Neutrophil (primary cell): ENCODE measurements around the gene SERBP1.
"Not testable (repeated sequence)": the region's sequence is repeated elsewhere in the genome, so short reads cannot be mapped to it uniquely, and the experiment has no call there.

ENCODE experiments used
- H3K27ac ChIP-seq: fragments of 200-600 bp; sonication (generic); 2 replicates; pipeline ENCODE4 v1.5.1; 2016; ENCODE audit warnings: mild to moderate bottlenecking, moderate library complexity
- H3K27me3 ChIP-seq: fragments of 200-600 bp; sonication (generic); 2 replicates; pipeline ENCODE4 v1.6.0; 2016; ENCODE audit warnings: mild to moderate bottlenecking
- H3K36me3 ChIP-seq: fragments of 200-600 bp; sonication (generic); 2 replicates; pipeline ENCODE4 v1.5.1; 2017
- H3K4me1 ChIP-seq, 2 experiments: fragments of 200-600 bp in 1 of 2; sonication (generic) in 1 of 2; 1 replicate in 1 of 2; 2 replicates in 1 of 2; pipeline versions ENCODE4 v1.5.1 to v1.6.1; 2013 to 2016; ENCODE audit warnings: low read depth in 1 of 2, low read length in 1 of 2, mild to moderate bottlenecking in 1 of 2, moderate library complexity in 1 of 2; ENCODE audit not compliant: control insufficient read depth in 1 of 2, insufficient read depth in 1 of 2
- H3K4me3 ChIP-seq, 2 experiments: fragments of 200-600 bp in 1 of 2; sonication (generic) in 1 of 2; 1 replicate in 1 of 2; 2 replicates in 1 of 2; pipeline ENCODE4 v1.5.1; 2013 to 2016; ENCODE audit warnings: low read depth in 1 of 2, low read length in 1 of 2, mild to moderate bottlenecking in 1 of 2, moderate library complexity in 1 of 2
- H3K9me3 ChIP-seq: fragments of 200-600 bp; sonication (generic); 2 replicates; pipeline ENCODE4 v1.5.1; 2016
- CTCF ChIP-seq: fragments of 200-600 bp; sonication (generic); IDR thresholded peaks from 2 replicates; pipeline ENCODE4 v1.5.1; 2016; ENCODE audit warnings: antibody characterized with exemption

SERBP1 gene

GRCh38 chr1:67415041-67415440 lies 15.2 kb downstream of the SERBP1 start:
- peaks cover 87% of the 10 kb centered on the region for H3K36me3 ChIP-seq
- no peak for TF ChIP-seq CTCF

GRCh38 chr1:67414574-67414973 lies 15.6 kb downstream of the SERBP1 start:
- Histone ChIP-seq H3K36me3 (peaks cover 83% of the 10 kb centered on the region), H3K9me3 (no peaks in the 10 kb centered on the region), H3K27me3 (no peaks in the 10 kb centered on the region), H3K27ac (no peak overlapping the region), H3K4me1 (no peaks in the 10 kb centered on the region), H3K4me3 (no peak overlapping the region)
- TF ChIP-seq CTCF = no peak

More at GRCh38 chr1:67415041-67415440, 15.2 kb downstream of the SERBP1 start:
- no peak overlapping the region for H3K27ac ChIP-seq
- H3K4me1 ChIP-seq = no peaks in the 10 kb centered on the region
- no peak overlapping the region for H3K4me3 ChIP-seq
- no peaks in the 10 kb centered on the region for H3K27me3 ChIP-seq
- no peaks in the 10 kb centered on the region for H3K9me3 ChIP-seq

- not testable (repeated sequence) for H3K4me1 ChIP-seq, H3K9me3 ChIP-seq, H3K4me3 ChIP-seq, H3K27ac ChIP-seq, H3K27me3 ChIP-seq
- H3K36me3 ChIP-seq = peaks cover 69% of the 10 kb centered on the region
Observed at GRCh38 chr1:67413101-67413500, 17.1 kb downstream of the SERBP1 start.

- no peaks in the 10 kb centered on the region for H3K9me3 ChIP-seq
- no peak for TF ChIP-seq CTCF
- H3K36me3 ChIP-seq = peaks cover 23% of the 10 kb centered on the region
- no peaks in the 10 kb centered on the region for H3K27me3 ChIP-seq
- H3K4me3 ChIP-seq = no peak overlapping the region
- H3K27ac ChIP-seq = no peak overlapping the region
- H3K4me1 ChIP-seq = no peaks in the 10 kb centered on the region
Observed at GRCh38 chr1:67408148-67408547, 22.1 kb downstream of the SERBP1 start.

- no peak overlapping the region for H3K27ac ChIP-seq
- no peaks in the 10 kb centered on the region for H3K4me1 ChIP-seq
- H3K9me3 ChIP-seq = no peaks in the 10 kb centered on the region
- H3K27me3 ChIP-seq = no peaks in the 10 kb centered on the region
- no peak for TF ChIP-seq CTCF
- no peak overlapping the region for H3K4me3 ChIP-seq
- peaks cover 16% of the 10 kb centered on the region for H3K36me3 ChIP-seq
Observed at GRCh38 chr1:67407498-67407897, 22.7 kb downstream of the SERBP1 start.

- H3K36me3 ChIP-seq = no peaks in the 10 kb centered on the region
- no peak for TF ChIP-seq CTCF
- H3K4me3 ChIP-seq = no peak overlapping the region
- H3K4me1 ChIP-seq = no peaks in the 10 kb centered on the region
- no peaks in the 10 kb centered on the region for H3K9me3 ChIP-seq
- H3K27ac ChIP-seq = no peak overlapping the region
- H3K27me3 ChIP-seq = no peaks in the 10 kb centered on the region
Observed at GRCh38 chr1:67405473-67406245, 24.5 kb downstream of the SERBP1 start.
